ENCODE data around the gene SPDEF.

SPDEF gene

DNA sequence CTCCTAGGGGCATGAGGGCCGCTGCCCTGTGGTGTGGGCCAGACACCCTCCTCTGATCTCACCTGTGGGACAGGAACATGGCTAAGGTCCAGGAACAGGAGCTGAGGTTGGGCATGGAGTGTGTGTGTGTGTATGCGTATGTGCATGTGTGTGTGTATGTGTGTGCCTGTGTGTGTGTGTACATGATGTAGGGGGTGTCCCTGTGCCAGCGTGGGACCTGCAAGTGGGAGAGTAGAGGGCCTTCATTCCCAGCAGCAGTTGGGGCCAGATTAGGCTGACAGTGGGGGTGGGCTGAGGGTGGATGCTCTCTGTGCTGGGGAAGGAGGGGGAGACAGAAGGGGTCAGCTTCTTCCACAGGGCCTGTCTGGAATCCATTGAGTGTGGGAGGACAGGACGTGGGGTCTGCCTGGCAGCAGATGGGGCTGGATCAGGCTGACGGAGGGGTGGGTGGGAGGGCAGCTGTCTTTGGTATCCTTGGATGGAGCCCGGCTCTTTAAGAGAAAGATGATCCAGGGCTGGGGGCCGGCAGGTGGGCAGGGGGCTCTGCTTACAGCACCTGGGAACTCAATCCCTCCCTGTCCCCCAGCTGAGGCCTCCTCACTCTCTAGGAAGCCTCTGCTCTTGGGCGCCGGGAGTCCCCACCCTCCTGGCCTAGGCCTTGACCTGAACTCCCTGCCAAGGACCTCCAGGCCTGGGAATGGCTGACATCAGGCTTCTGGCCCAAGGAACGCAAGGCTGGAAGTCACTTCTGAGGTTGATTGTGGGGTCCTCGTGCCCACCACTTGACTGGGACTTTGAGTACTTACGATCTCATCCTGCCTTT lies 44.0 kb downstream of the SPDEF start:
- no peak for DNase-seq

DNA sequence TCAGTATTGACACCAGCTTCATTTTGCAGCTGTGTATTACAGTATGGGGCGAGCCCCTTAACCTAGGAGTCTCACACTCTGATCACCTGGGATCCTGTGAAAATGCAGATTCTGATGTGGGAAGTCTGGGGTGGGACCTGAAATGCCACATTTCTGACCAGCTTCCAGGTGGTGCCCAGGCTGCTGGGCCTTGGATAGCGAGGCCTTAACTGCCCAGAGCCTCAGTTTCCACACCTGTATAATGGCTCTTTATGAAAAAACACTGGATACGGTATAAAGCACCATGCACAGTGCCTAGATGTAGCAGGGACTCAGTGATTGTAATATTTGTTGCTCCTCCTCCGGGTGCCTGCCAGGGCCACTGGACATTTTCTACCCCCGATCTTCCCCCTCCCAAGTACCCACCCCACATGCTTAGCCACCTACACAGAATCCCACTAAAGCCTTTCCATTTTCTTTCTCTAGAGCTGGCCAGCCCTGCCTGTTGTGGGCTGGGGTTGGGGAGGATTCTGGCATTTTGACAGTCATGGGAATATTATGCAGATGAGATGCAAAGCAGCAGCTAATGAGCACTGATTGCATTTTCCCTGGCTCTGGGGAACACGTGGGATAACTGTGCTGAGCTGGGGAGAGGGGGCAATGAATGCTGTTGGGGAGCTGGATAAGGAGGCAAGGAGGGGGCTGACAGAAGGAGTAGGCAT lies 44.8 kb downstream of the SPDEF start:
- no peak for DNase-seq

DNA sequence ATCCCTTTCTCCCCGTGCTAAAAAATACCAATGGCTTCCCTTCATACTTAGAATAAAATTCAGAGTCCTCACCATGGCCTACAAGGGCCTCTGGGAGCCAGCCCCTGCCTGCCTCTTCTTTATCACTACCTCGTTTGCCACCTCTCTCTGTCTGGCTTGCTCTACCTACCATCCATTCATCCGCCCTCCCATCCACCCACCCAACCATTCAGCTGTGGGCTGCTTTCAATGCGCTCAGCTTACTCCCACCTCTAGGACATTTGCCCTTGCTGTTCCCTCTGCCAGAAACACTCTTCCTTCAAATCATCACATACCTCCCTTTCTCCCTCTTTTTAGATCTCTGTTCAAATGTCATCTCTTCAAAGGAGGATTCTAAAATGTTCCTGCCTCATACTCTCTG lies 45.8 kb downstream of the SPDEF start:
- DNase-seq, result no peak

DNA sequence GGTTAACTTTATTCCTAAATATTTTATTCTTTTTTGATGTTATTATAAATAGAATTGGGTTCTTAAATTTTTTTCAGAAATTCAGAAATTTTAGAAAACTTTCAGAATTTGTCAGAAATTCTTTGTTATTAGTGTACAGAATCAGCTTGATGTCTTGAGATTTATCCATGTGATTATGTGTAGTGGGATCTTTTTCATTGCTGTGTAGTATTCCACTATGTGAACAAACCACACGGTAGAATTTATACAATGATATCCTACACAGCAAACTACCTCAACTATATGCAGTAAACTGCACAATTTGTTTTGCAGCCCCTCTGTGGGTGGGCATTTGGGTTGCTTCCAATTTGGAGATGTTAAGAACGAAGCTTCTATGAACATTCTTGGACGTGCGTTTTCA lies 46.3 kb downstream of the SPDEF start:
- no peak for DNase-seq

DNA sequence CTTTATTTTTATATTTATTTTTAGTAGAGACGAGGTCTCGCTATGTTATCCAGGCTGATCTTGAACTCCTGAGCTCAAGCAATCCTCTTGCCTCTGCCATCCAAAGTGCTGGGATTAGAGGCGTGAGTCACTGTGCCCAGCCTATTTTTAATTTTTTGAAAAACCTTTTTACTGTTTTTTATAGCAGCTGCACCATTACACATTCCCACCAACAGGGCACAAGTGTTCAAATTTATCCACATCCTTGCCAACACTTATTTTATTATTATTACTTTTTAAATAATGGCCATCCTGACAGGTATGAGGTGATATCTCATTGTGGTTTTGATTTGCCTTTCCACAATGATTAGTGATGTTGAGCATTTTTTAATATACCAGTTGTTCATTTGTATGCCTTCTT lies 47.7 kb downstream of the SPDEF start:
- no peak for DNase-seq

DNA sequence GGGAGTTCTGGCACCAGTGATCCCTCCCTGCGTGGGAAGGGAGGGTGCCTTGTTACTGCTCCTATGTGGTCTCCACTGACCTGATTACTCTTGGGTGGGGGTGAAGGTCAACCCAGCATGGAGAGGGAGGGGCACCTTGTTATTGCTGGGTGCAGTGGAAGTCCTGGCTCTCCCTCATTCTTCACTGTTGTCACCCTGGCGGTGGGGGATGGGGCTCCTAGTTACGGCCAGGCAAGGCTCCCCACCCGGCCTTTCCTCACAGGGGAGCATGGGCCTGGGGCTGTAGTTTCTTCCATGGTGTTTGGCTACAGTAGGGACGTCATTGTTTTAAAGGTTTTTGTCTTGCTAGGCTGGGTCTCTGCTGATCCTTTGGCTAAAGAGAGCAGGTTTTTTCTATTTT lies 49.4 kb downstream of the SPDEF start:
- DNase-seq, result no peak

DNA sequence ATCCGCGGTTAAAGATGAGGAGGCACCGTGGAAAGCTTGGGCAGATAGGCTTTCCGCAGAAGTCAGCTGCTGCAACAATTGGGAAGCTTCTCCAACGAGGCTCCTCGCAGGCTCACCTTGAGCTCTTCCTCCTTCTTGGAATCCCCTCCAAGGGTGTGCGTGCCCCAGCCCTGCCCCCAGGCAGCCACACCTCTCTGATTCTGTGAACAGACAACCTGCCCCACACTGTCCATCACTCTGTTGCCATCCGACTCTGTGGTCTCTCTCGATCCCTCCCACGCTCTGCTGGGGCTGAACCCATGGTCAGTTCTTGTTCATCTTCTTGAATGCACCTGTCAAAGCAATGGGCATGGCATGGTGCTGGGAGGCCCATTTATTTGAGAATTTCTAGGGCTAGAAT lies 58.7 kb downstream of the SPDEF start:
- DNase-seq, result no peak

DNA sequence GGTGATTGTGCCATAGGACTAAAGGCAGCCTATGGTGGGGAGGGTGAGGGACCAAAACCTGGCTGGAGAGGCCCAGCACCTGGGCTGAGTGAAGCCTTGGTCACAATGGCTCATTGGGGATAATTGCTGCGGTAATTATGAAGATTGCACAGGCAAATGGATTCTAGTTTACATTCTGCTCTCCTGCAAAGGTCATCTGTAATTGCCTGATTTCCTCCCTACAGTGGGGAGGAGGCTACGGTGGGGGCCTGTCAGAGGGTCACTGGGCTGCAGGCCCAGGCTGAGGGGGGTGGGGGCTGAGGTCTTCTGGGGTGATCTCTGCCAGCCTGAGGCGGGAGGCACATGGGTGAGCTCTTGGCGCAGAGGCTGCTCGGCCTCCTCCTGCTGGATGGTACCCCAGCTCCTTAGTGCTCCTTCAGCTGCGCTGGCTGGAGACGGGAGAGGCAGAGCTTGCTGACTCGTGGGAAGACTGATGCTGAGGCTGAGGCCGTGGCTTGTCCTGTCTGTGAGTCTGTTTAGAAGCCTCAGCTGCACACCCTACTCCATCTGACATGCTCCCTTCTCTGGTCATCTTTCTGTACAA lies 59.9 kb downstream of the SPDEF start:
- DNase-seq, result no peak

DNA sequence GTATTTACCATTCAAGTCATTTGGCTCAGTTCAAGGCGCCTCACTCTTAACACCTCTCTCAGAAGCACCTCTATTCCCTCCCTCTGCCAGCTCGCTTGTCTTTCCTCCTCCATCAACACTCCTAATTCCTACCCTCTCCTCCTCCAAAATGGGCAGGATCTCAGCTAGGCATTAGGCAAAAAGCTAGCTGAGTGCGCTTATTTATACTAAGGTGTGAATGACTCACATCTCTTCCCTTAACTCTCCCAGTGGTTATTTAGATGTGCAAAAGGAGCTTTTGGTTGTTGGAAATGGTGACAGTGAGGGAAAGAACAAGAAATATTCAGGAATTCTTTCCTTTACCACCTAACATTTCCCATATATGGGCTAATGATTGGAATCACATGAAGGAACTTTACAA lies 61.2 kb downstream of the SPDEF start:
- no peak for DNase-seq

DNA sequence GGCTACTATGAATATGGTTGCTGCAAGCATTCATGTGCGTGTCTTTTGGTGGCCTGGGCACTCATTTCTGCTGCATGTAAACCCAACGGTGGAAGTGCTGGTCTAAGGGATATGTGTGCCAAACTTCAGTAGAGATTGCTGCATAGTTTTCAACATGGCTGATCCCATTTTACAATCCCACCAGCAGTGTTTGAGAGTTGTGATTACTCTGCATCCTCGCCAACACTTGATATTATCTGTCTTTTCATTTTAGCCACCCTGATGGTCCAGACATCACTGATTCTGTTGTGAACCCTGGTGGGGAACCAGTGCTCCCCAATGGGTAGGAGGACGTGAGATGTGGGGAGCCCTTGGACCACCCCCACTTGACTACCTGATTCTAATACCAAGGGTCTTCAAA lies 62.8 kb downstream of the SPDEF start:
- no peak for DNase-seq

DNA sequence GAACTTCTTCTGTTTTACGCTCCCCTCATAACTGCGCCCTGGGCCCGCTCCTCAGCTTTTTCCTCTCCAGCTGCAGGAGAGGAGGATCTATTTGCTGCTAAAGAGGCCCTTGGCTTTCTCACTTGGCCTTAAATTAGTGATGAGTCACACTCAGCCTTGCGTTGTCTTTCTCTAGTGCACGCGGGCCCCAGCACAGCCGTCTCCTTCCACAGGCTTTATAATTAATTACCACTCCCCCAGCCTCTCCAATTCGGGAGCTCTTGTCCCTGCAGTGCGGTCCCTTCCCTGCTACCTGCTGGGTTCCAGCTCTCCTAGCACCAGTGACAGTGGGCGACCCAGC lies 65.1 kb downstream of the SPDEF start:
- no peak for DNase-seq

DNA sequence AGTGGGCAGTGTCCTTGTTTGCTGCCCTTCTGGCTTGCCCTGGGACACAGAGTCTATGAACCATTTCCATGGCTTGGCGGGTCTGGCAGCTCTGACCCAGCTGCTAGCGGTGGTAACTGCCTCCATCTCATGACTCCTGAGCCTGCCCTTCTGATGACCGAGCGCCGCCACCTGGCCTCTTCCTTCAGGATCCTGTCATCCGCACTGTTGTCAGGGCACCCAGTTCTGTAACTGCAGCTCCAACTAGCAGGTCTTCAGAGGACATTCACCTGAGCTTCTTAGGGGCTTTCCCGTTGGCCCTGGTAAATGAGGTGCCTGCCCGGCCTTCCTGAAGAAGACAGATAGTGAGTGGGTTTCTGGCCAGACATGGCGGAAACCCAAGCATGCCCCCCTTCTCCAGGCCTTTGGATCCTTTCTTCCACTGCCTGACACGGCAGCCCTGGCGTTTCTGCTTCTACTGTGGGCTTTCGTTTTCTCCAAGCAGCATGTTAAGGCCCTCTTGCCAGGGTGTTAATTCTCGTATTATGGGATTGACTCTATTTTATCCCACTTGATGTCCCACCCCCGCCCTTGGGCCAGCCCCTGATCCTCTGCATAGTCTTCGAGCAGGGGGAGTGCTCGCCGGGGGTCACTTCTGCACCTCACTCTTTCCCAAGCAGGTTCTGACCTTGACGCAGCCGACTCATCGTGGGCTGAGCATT lies 65.6 kb downstream of the SPDEF start:
- DNase-seq, result no peak

DNA sequence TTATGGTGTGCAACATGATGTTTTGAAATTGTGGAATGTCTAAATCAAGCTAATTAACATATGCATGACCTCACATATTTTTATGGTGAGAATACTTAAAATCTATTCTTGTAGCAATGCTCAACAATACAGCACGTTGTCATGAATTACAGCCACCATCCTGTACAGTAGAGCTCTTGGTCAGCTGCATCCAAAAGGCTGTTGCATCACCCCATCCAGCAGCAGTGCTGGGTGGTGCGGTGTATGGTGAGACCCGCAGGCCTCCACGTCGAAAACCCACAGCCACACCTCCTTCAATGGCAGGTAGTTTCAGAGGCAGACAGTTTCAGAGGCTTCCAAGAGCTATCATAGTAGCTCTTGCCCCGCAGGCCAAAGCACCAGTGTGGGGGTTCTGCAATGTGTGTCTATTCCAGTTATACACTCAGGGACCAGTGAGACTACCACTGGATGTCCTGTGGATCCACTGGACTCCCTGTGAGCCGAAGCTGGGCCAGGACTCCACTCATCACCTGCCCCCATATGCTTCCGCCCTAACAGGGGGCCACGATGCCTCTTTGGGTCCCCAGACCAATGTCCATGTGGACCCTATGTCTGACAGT lies 66.8 kb downstream of the SPDEF start:
- DNase-seq, result no peak
